K562 (cell line): ENCODE measurements around the gene MRPL44.

Source experiments
- CTCF ChIP-seq, 3 experiments: IDR thresholded peaks in 2 of 3; conservative IDR thresholded peaks in 1 of 3; 2 replicates each; pipeline ENCODE4 v1.5.1; 2011 to 2012; ENCODE audit warnings: low read length in 3 of 3, mild to moderate bottlenecking in 3 of 3, control low read depth in 2 of 3, improper control_type of control experiment in 1 of 3, inconsistent platforms in 1 of 3, low read depth in 1 of 3, mixed read lengths in 1 of 3, moderate library complexity in 1 of 3; ENCODE audit not compliant: insufficient read depth in 2 of 3
- HMGXB4 ChIP-seq: sonication (generic); formaldehyde crosslinking; IDR thresholded peaks from 2 replicates; pipeline ENCODE4 v1.8.1; 2023; ENCODE audit warnings: mild to moderate bottlenecking, missing genetic modification reagents
- POLR2A ChIP-seq: fragments of 450-650 bp; conservative IDR thresholded peaks from 2 replicates; pipeline ENCODE4 v1.6.1; 2016
- RFX5 ChIP-seq: IDR thresholded peaks from 2 replicates; pipeline ENCODE4 v1.6.1; 2011; ENCODE audit warnings: low read depth, mild to moderate bottlenecking, improper control_type of control experiment, low read length
- TCF7 ChIP-seq: sonication (generic); IDR thresholded peaks from 2 replicates; pipeline ENCODE4 v1.6.1; 2016; ENCODE audit warnings: antibody characterized with exemption, borderline replicate concordance
- ZNF274 ChIP-seq: IDR thresholded peaks from 2 replicates; pipeline ENCODE4 v1.6.1; 2011; ENCODE audit warnings: low read depth, mild to moderate bottlenecking, low read length, moderate library complexity, borderline replicate concordance

GRCh38 chr2:223952280-223952968, 4.8 kb upstream of the MRPL44 start:
- TF ChIP-seq HMGXB4 (CRISPR knock-in tag) (no peak), RFX5 (no peak), CTCF (IDR thresholded peaks at IDR 0.05 in 2 of 3, conservative IDR thresholded peaks at IDR 0.05 in 1 of 3; ENCODE audit: insufficient read depth in 2 of 3, low read depth in 1 of 3, low read length in 3 of 3) (no peak), ZNF274 (no peak), POLR2A (no peak), TCF7 (no peak)
